Calu3 (cell line): ENCODE measurements around the gene PIAS1. TPM values are rescaled to one million over a fixed set of nuclear protein-coding genes. Genes with fewer than 3 reads are reported as not detected.

Experiments
- BruUV-seq: library from RNA; stranded (reverse); fragments of 400-500 nt; replicated peaks from 2 replicates; lab custom pipeline; 2021; lab: Mats Ljungman, UMichigan
- CTCF ChIA-PET: fragments of 300-600 bp; sonication (Branson Sonifier 250); formaldehyde crosslinking; loops from one replicate; lab custom pipeline; 2022; ENCODE audit warnings: antibody characterized with exemption; lab: Charles Lee
- DNase-seq: peaks from one replicate; pipeline ENCODE4 v3.0.0; 2022
- H3K27ac Mint-ChIP-seq: one replicate; pipeline ENCODE4 v1.8.0; 2022; ENCODE audit warnings: mixed read lengths; ENCODE audit not compliant: unreplicated experiment
- H3K27me3 Mint-ChIP-seq: one replicate; pipeline ENCODE4 v1.8.0; 2022; ENCODE audit warnings: mixed read lengths; ENCODE audit not compliant: unreplicated experiment
- H3K36me3 Mint-ChIP-seq: one replicate; pipeline ENCODE4 v1.8.0; 2022; ENCODE audit warnings: mild to moderate bottlenecking, moderate library complexity, mixed read lengths; ENCODE audit not compliant: insufficient read depth, unreplicated experiment
- H3K4me1 Mint-ChIP-seq: one replicate; pipeline ENCODE4 v1.8.0; 2022; ENCODE audit warnings: mild to moderate bottlenecking, low read depth, mixed read lengths; ENCODE audit not compliant: unreplicated experiment
- H3K4me3 Mint-ChIP-seq: one replicate; pipeline ENCODE4 v1.8.0; 2022; ENCODE audit warnings: mild to moderate bottlenecking, low read depth, moderate library complexity, mixed read lengths; ENCODE audit not compliant: unreplicated experiment
- H3K9me3 Mint-ChIP-seq: one replicate; pipeline ENCODE4 v1.8.0; 2022; ENCODE audit warnings: low read depth, mixed read lengths; ENCODE audit not compliant: unreplicated experiment
- CTCF ChIP-seq: fragments of 200-600 bp; IDR thresholded peaks from one replicate; pipeline ENCODE4 v1.8.0; 2022; ENCODE audit warnings: antibody characterized with exemption; ENCODE audit not compliant: unreplicated experiment
- intact Hi-C: fragments of 100-400 bp; cut with micrococcal nuclease; formaldehyde crosslinking; loops from one replicate; pipeline ENCODE4 v1.10.0; 2022; ENCODE audit not compliant: unreplicated experiment
- total RNA-seq: library from RNA; stranded (reverse); gene quantifications from 2 replicates; pipeline ENCODE4 v1.2.3, GENCODE V29; 2022

The PIAS1 gene
- total RNA-seq, 1 experiment from 2014 or later: 51.7 TPM

- H3K27me3 Mint-ChIP-seq: no peaks in the 10 kb centered on the region
- DNase-seq: no peak
- no peaks in the 10 kb centered on the region for H3K36me3 Mint-ChIP-seq
- no peaks in the 10 kb centered on the region for H3K9me3 Mint-ChIP-seq
- no peak overlapping the region for H3K4me3 Mint-ChIP-seq
- no peak for TF ChIP-seq CTCF
- H3K4me1 Mint-ChIP-seq: peaks cover 28% of the 10 kb centered on the region
- intact Hi-C loops: no loop called here
- CTCF ChIA-PET: interaction anchor here (0.7 kb wide), 1 partner anchor 238 kb away, joined by 3 read pairs; no protein-coding TSS in a partner anchor
- H3K27ac Mint-ChIP-seq: no peak overlapping the region
- no TSS peak for BruUV-seq
These were observed 49.5 kb downstream of the PIAS1 start for GRCh38 chr15:68103603-68104002.

- Mint-ChIP-seq H3K4me1 (peaks cover 27% of the 10 kb centered on the region), H3K4me3 (peak overlapping the region; percentile 15), H3K36me3 (no peaks in the 10 kb centered on the region), H3K27me3 (no peaks in the 10 kb centered on the region), H3K9me3 (no peaks in the 10 kb centered on the region), H3K27ac (peak overlapping the region; percentile 5)
- no peak for TF ChIP-seq CTCF
- intact Hi-C loops: loop anchor here (5.0 kb wide), 1 partner anchor 44 kb away; no protein-coding TSS in a partner anchor
- no peak for DNase-seq
- CTCF ChIA-PET: interaction anchor here (0.7 kb wide), 2 partner anchors 119 to 152 kb away, joined by 3 to 5 read pairs; no protein-coding TSS in a partner anchor
- BruUV-seq: no TSS peak
These were observed 52.5 kb downstream of the PIAS1 start for GRCh38 chr15:68106656-68107055.

- Mint-ChIP-seq H3K4me1 (peaks cover 30% of the 10 kb centered on the region), H3K27ac (no peak overlapping the region), H3K36me3 (no peaks in the 10 kb centered on the region), H3K9me3 (no peaks in the 10 kb centered on the region), H3K27me3 (no peaks in the 10 kb centered on the region), H3K4me3 (no peak overlapping the region)
- BruUV-seq: no TSS peak
- CTCF ChIA-PET: no interaction called here
- no peak for DNase-seq
- intact Hi-C loops: loop anchor here (5.0 kb wide), 1 partner anchor 45 kb away; no protein-coding TSS in a partner anchor
- TF ChIP-seq CTCF: no peak
These were observed 53.0 kb downstream of the PIAS1 start for GRCh38 chr15:68107142-68107541.

GRCh38 chr15:68112706-68113105 lies 58.6 kb downstream of the PIAS1 start:
- no peak for DNase-seq
- no peak for TF ChIP-seq CTCF
- H3K36me3 Mint-ChIP-seq: no peaks in the 10 kb centered on the region
- no peaks in the 10 kb centered on the region for H3K9me3 Mint-ChIP-seq
- BruUV-seq: no TSS peak
- intact Hi-C loops: no loop called here
- no peaks in the 10 kb centered on the region for H3K27me3 Mint-ChIP-seq
- H3K4me1 Mint-ChIP-seq: peaks cover 52% of the 10 kb centered on the region
- no peak overlapping the region for H3K27ac Mint-ChIP-seq
- CTCF ChIA-PET: interaction anchor here (0.6 kb wide), 1 partner anchor 59 kb away, joined by 4 read pairs; no protein-coding TSS in a partner anchor
- H3K4me3 Mint-ChIP-seq: no peak overlapping the region
